AG04450 (cell line): Measurements from ENCODE around the gene AGXT2. TPM values are rescaled to one million over a fixed set of nuclear protein-coding genes. Genes with fewer than 3 reads are reported as not detected.
A peak's percentile ranks its signal among the peaks of the same experiment; 100 is the strongest.

ENCODE experiments used
- CTCF ChIA-PET: fragments of 300-600, 350-600 bp; formaldehyde crosslinking; extraction: SDS; loops from one replicate; lab custom pipeline; 2022; ENCODE audit warnings: antibody characterized with exemption, inconsistent platforms; lab: Charles Lee
- POLR2A ChIA-PET: fragments of 350-600 bp; formaldehyde crosslinking; extraction: SDS; loops from one replicate; lab custom pipeline; 2021; ENCODE audit warnings: antibody characterized with exemption, inconsistent platforms; lab: Yijun Ruan, JAX
- DNase-seq: peaks from one replicate; pipeline ENCODE4 v3.0.0-alpha.2; 2011; ENCODE audit warnings: low read depth, low spot score
- H3K27ac ChIP-seq: one replicate; pipeline ENCODE4 v1.5.1; 2012; ENCODE audit warnings: low read depth, low read length, control low read depth
- H3K27me3 ChIP-seq: one replicate; pipeline ENCODE4 v1.6.0; 2012; ENCODE audit warnings: low read length; ENCODE audit not compliant: control insufficient read depth, insufficient read depth
- H3K4me3 ChIP-seq: 2 replicates; pipeline ENCODE4 v1.5.1; 2011; ENCODE audit warnings: mild to moderate bottlenecking, low read depth, low read length, control low read depth
- H3K9me3 ChIP-seq: 2 replicates; pipeline ENCODE4 v1.5.1; 2012; ENCODE audit warnings: low read length; ENCODE audit not compliant: control insufficient read depth, insufficient read depth
- CTCF ChIP-seq: IDR thresholded peaks from 2 replicates; pipeline ENCODE4 v1.5.1; 2011; ENCODE audit warnings: low read depth, low read length, control low read depth, inconsistent platforms
- polyA plus RNA-seq: library from polyadenylated mRNA; depleted of rRNA; stranded (reverse); fragments of >200 nt; gene quantifications from 2 replicates; pipeline ENCODE4 v1.2.3, GENCODE V29; 2011

Gene AGXT2
- polyA plus RNA-seq, 1 experiment, result not detected

- no peak for DNase-seq
- Histone ChIP-seq H3K9me3 (no peaks in the 10 kb centered on the region), H3K4me3 (no peak overlapping the region), H3K27ac (no peak overlapping the region), H3K27me3 (peaks cover 6% of the 10 kb centered on the region)
- ChIA-PET CTCF (interaction anchor here (0.8 kb wide), 1 partner anchor 91 kb away, joined by 3 read pairs; no protein-coding TSS in a partner anchor), POLR2A (no interaction called here)
- TF ChIP-seq CTCF, result no peak
Measured at GRCh38 chr5:35092703-35093102, 45.0 kb upstream of the AGXT2 start.

GRCh38 chr5:35091704-35092103 lies 44.0 kb upstream of the AGXT2 start:
- DNase-seq, result no peak
- TF ChIP-seq CTCF, result no peak
- ChIA-PET POLR2A (no interaction called here), CTCF (interaction anchor here (0.7 to 1.9 kb wide), 3 partner anchors 89 to 835 kb away, joined by 3 to 6 read pairs (median 3); no protein-coding TSS in a partner anchor)
- Histone ChIP-seq H3K9me3 (no peaks in the 10 kb centered on the region), H3K4me3 (no peak overlapping the region), H3K27me3 (peaks cover 6% of the 10 kb centered on the region), H3K27ac (no peak overlapping the region)

GRCh38 chr5:35089334-35090314 lies 41.9 kb upstream of the AGXT2 start:
- ChIA-PET CTCF (interaction anchor here (0.6 to 1.9 kb wide), 9 partner anchors 11 to 838 kb away, joined by 3 to 11 read pairs (median 4); no protein-coding TSS in a partner anchor), POLR2A (no interaction called here)
- Histone ChIP-seq H3K4me3 (no peak overlapping the region), H3K27me3 (peaks cover 9% of the 10 kb centered on the region), H3K9me3 (no peaks in the 10 kb centered on the region), H3K27ac (no peak overlapping the region)
- peak; percentile 82 for TF ChIP-seq CTCF
- peak; percentile 8 for DNase-seq

- peaks cover 6% of the 10 kb centered on the region for H3K27me3 ChIP-seq
- no peak overlapping the region for H3K4me3 ChIP-seq
- H3K27ac ChIP-seq, result no peak overlapping the region
- no peak for TF ChIP-seq CTCF
- CTCF ChIA-PET, result interaction anchor here (1.2 to 1.5 kb wide), 5 partner anchors 20 to 839 kb away, joined by 3 to 11 read pairs (median 4); no protein-coding TSS in a partner anchor
- POLR2A ChIA-PET, result no interaction called here
- no peak for DNase-seq
- H3K9me3 ChIP-seq, result no peaks in the 10 kb centered on the region
Measured at GRCh38 chr5:35087991-35088390, 40.2 kb upstream of the AGXT2 start.

- Histone ChIP-seq H3K9me3 (no peaks in the 10 kb centered on the region), H3K27ac (no peak overlapping the region), H3K4me3 (no peak overlapping the region), H3K27me3 (peaks cover 3% of the 10 kb centered on the region)
- DNase-seq, result no peak
- ChIA-PET POLR2A (no interaction called here), CTCF (no interaction called here)
- no peak for TF ChIP-seq CTCF
Measured at GRCh38 chr5:35083150-35083549, 35.4 kb upstream of the AGXT2 start.
